ENCODE measurements around the gene LDHAL6B. TPM values are rescaled to one million over a fixed set of nuclear protein-coding genes. Genes with fewer than 3 reads are reported as not detected.

The LDHAL6B gene
- total RNA-seq, 2 donors from 2014 or later: not detected

DNA sequence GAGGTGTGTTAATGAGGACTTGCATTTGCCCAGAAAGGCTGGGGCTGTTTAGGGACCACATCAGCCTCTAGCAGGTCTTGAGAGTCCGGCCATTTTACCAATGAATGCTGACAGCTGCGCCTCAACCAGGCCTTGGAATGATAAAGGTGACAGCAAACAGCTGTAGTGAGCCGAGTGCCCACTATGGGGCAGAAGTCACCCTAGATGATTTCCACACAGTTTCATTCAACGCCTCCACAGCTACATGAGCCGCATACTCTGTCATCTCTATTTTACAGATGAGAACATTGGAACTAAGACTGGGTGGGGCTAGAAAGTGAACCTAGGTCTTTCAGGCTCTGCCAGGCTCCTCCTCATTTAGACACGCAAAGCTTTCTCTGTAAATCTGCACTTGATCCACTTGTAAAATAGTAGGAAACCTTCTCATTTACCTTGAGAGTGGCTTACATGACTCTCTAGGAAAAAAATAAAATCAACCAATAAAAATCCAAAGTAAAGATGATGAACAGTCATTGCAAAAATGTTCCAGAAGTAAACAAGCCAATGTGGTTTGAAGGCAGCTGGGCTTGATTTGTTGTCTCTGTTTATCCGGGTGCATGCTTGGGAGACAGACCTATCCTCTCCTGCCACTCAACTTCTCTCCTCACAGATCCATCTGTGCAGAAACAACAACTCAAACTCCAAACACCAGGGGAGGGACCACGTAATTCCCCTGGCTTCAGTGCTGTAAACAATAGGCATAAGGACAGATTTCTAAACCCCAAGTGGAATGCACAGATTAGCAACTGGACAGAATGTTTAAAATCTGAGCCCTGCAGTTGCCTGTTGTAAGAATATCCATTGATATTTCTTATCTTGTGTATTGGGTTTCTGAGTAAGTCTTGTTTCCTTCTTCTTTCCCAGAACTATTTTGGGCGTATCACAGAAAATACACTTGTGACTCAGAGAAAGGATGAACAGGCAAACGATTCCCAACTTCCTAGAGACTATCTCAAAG lies 31.5 kb upstream of the LDHAL6B start:
- DNase-seq (peak; percentile 52 to 69), ATAC-seq (peak; percentile 96)
- intact Hi-C loops (cut with DNase I, micrococcal nuclease): loop anchor here in 1 of 2 donors (10.0 kb wide), 1 partner anchor 320 kb away; no protein-coding TSS in a partner anchor

DNA sequence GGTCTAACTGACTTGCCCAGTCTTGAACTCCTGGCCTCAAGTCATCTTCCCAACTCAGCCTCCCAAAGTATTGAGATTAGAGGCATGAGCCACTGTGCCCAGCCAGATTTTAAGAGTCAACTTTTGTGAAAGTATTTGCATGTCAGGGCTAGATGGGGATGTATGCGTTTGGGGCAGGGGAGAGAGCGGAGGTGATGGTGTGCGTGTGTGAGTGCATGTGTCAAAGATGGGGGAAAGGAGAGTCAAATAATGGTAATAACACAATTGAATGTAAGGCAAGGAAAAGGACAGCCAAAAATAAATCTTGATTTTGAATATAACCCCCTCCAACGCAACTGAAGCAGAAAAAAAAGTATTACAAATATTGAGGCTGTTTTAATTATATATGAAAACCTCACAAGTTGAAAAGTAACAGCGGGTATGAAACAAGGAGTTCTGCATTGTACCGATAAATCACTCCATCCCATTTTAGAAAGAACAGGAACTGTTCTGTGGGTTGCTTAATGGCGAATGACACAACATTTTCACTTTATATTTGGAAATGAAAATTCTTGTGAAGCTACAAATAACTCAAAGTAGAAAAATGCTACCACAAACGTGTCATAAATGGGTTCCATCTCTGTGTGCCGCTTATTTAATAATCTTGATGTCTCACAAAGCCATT lies 29.9 kb upstream of the LDHAL6B start:
- DNase-seq (no peak), ATAC-seq (no peak)
- intact Hi-C loops (cut with DNase I, micrococcal nuclease): loop anchor here in 1 of 2 donors (10.0 kb wide), 1 partner anchor 318 kb away; no protein-coding TSS in a partner anchor

GRCh38 chr15:59177317-59177660 lies 29.4 kb upstream of the LDHAL6B start:
- intact Hi-C loops (cut with DNase I, micrococcal nuclease): loop anchor here in 1 of 2 donors (10.0 kb wide), 1 partner anchor 318 kb away; no protein-coding TSS in a partner anchor
- DNase-seq (no peak), ATAC-seq (no peak)

DNA sequence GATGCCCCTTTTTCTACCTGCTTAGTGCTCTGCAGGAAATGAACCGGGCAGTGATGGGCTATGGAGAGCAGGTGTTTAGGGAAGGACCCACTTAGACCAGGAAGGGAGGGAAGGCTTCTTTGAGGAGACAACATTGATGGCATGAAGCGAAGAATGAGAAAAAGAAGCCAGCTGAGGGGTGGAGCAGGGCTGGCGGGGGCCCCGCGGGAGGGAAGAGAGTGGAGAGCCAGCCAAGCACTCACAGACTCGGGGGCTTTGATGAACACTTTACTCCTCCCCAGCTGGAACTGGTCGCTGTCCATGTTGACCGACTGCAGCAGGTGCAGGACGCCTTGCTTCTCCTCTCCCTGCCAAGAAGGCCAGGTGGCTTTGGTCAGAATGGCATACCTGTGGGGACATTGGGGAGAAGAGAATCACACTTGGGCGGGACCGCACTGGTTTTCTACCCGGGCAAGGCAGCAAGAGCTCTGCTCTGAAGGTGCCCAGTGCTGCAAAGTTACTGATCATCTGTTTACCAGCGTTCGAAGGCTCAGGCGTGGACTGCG lies 28.4 kb upstream of the LDHAL6B start:
- ATAC-seq: no peak
- intact Hi-C loops (cut with DNase I, micrococcal nuclease): loop anchor here in 1 of 2 donors (10.0 kb wide), 1 partner anchor 317 kb away; no protein-coding TSS in a partner anchor
- no peak for DNase-seq

DNA sequence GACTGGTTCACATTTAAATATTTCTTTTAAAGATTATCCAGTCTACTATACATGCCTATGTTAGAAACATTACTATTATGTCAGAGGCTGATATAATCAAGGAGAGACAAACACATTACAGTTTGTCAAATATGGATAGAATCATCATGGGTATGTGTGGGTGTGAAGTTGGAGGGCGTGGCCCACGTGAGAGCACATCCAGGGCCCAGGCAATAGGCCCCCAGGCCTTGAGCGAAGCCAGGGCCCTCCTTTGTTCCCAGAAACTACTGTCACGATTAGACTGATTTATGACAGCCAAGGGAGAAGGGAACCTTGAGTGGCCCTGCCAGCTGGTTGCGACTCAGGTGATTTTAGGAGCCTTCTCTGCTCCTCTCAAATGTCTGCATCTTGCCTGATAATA lies 26.9 kb upstream of the LDHAL6B start:
- ATAC-seq (no peak), DNase-seq (no peak)
- intact Hi-C loops (cut with DNase I, micrococcal nuclease): loop anchor here in 1 of 2 donors (10.0 kb wide), 1 partner anchor 315 kb away; no protein-coding TSS in a partner anchor

GRCh38 chr15:59180945-59181600 lies 25.6 kb upstream of the LDHAL6B start:
- DNase-seq (no peak), ATAC-seq (no peak)
- intact Hi-C loops (cut with DNase I, micrococcal nuclease): no loop called here

DNA sequence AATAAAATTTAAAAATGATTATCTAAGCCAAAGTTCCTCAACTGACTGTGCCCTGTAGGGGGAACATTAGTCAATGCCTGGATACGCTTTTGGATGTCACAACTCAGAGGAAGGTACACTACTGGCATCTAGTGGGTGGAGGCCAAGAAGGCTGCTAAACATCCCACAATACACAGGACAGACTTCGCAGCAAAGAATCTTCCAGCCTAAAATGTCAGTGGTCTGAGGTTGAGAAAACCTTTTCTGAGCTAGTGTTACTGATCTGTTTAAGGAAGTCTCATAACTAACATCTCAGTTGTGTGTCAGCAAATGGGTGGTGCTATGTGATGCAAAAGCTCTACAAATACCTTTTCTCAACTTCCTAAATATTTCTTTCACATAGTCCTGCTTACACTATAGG lies 20.9 kb upstream of the LDHAL6B start:
- intact Hi-C loops (cut with DNase I, micrococcal nuclease): no loop called here
- no peak for ATAC-seq
- DNase-seq: no peak

GRCh38 chr15:59186501-59186900 lies 20.1 kb upstream of the LDHAL6B start:
- intact Hi-C loops (cut with DNase I, micrococcal nuclease): no loop called here
- ATAC-seq (no peak), DNase-seq (no peak)

DNA sequence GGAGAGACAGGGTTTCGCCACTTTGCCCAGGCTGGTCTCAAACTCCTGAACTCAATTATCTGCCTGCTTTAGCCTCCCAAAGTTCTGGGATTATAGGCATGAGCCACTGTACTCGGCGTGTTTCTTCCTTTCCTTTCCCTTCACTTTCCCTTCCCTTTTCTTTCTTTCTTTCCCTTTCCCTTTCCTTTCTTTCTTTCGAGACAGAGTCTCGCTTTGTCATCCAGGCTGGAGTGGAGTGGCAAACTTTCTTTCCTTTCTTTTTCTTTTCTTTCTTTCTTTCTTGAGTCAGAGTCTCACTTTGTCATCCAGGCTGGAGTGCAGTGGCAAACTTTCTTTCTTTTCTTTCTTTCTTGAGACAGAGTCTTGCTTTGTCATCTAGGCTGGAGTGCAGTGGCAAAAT lies 17.4 kb upstream of the LDHAL6B start:
- ATAC-seq (no peak), DNase-seq (no peak)
- intact Hi-C loops (cut with DNase I, micrococcal nuclease): no loop called here

GRCh38 chr15:59190291-59190690 lies 16.4 kb upstream of the LDHAL6B start:
- DNase-seq (no peak), ATAC-seq (no peak)
- intact Hi-C loops (cut with DNase I, micrococcal nuclease): no loop called here

- intact Hi-C loops (cut with DNase I, micrococcal nuclease): no loop called here
- ATAC-seq: no peak
These were observed 14.8 kb upstream of the LDHAL6B start for GRCh38 chr15:59191855-59192237.

DNA sequence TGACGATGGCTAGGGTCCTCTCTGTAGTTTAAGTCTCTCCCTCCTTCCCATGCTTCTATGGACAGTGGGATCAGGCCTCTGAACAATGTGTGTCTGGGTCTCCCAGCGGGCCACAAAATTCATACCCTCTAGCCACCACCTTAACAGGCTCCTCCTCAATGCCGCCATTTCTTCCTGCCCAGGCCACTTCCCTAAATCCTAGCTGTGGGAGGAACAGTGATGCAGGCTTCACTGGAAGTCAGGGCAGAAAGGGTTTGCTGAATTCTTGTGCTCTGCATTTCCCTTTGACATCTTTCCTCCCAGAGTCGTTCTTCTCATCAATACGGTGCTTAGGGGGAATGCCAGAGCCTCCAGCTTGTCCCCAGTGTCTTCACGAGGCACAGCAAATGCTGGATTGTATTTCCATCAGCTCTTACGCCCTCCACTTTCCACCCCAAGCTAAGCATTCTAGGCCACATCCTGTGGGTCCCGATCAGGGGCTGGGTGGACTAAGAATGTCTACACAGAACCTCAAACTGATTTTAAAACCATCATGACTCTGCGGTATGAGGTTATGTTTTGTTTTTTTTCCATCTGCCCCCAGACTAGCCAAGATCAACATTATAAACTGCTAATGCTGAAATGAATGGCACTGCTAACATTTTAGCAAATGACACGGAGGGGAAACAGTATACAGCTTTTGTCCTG lies 11.9 kb upstream of the LDHAL6B start:
- no peak for DNase-seq
- intact Hi-C loops (cut with DNase I, micrococcal nuclease): no loop called here
- ATAC-seq: no peak

More at GRCh38 chr15:59191855-59192237, 14.8 kb upstream of the LDHAL6B start:
- DNase-seq: no peak

DNA sequence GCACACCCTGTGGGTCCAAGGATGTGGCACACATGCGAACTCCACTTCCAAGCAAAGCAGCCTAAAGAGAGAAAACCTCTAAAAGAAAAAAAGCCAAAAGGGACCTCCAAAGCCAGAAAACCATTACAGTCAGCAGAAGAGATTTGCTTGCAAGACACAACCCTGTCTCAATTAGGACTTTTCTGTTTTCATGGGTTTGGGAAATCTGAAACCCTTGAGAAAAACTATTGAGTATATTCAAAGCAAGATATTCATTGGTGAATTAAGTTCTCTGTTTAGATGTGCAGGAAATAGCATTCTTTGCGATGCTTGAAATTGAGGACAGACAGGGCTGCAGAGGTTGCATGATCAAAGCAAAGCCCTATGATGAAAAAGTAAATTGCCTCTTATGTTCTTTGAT lies 10.2 kb upstream of the LDHAL6B start:
- ATAC-seq: no peak
- DNase-seq: no peak
- intact Hi-C loops (cut with DNase I, micrococcal nuclease): no loop called here

DNA sequence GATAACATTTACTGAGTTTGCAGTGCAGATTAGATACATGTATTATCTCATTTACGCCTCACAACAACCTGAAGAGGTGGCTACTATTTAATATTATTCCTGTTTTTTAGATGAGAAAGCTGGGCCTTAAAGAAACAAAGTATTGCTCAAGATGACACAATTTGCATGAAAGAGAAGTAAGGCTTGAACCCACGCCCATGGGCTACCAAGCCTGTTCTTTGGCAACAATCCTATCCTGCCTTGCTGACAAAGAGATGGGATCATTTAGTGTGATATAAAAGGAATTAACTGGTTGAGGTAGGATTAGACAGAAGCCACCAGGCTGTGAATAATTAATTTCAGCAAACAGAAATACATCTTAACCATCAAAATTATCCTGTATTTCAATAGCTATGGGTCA lies 9.2 kb upstream of the LDHAL6B start:
- intact Hi-C loops (cut with DNase I, micrococcal nuclease): no loop called here
- ATAC-seq (no peak), DNase-seq (no peak)

DNA sequence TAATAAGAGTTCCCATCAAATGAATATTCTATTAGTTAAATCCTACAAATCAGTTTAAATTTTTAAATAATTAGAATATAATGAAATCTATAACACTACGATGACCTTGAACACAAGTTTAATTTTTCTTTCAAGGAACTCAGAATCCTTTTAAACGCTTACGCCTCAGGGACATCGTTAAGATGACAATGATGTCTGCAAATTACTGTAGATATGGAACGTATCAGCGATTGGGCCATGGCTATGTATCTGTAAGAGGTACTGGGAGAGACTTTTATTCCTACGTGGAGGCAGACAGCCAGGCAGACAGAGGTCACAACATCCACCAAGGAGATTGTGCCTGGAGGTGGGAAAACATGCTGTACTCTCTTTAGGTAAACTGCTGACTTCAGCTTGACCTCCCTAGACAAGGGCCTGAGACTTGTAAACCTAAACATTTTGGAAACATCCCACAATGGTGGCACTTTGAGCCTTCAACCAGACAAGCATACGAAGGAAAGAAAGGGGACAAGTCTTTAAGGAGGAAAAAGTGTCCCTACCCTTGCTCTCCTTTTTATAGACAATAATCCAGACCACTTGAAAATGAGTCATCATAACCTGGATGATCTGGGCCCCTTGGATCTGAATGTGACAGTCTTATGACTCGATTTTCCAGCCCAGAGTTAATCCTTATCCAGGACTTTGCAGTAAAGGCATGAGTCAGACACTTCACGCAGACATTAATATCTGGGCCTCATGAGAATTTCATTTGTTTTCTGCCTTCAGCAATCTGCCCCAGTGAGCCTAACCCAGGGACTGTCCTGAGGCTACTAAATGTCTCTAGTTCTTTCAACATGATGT lies 6.8 kb upstream of the LDHAL6B start:
- peak; percentile 23 for ATAC-seq
- intact Hi-C loops (cut with DNase I, micrococcal nuclease): no loop called here
- DNase-seq: no peak

DNA sequence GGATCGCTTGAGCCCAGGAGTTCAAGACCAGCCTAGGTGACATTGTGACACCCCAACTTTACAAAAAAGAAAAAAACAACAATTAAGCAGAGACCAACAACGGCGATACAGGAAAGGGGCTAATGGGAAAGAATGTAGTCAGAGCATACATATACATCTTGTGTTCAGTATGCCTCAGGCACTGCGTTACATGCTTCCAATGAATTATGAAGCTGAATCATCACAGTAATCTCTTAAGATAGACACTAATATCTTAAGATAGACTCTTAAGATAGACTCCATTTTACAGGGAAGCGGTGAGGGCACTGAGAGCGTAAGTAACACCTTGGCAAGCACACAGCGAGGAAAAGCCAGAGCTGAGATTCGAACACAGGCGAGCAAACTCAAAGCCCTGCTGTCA lies 6.1 kb upstream of the LDHAL6B start:
- no peak for ATAC-seq
- DNase-seq: no peak
- intact Hi-C loops (cut with DNase I, micrococcal nuclease): no loop called here

- intact Hi-C loops (cut with DNase I, micrococcal nuclease): no loop called here
- DNase-seq: no peak
- no peak for ATAC-seq
These were observed 3.6 kb upstream of the LDHAL6B start for GRCh38 chr15:59203008-59203407.

DNA sequence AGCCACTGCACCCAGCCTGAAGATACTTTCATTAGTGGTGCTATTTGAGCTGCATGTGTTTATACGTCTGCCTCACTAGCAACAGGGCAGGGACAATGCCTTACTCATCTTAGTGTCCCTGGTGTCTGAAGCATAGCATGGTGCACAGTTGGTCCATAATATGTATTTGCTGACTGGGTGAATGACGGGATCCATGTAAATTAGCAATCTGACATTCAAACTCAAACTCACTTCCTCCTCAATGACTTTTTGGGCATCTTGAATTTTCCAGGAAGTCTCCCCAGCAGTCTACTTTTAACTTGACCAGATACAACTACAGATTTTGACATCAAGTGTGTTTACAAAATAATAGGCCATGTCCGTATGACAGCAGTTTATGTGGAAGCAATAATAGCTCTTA lies 3.0 kb upstream of the LDHAL6B start:
- intact Hi-C loops (cut with DNase I, micrococcal nuclease): no loop called here
- no peak for DNase-seq
- ATAC-seq: no peak
